IMR-90 (cell line): ENCODE results near the gene UCK2. TPM values are rescaled to one million over a fixed set of nuclear protein-coding genes. Genes with fewer than 3 reads are reported as not detected.

Experiments used
- ATAC-seq: fragments of 200-7000 bp; cut with Tn5 transposase; 2 replicates; pipeline ENCODE4 v1.9.1; 2020; ENCODE audit warnings: low read depth, mild to moderate bottlenecking, moderate library complexity
- BruUV-seq: library from RNA; stranded (reverse); fragments of 400-500 nt; replicated peaks from 2 replicates; lab custom pipeline; 2021; lab: Mats Ljungman, UMichigan
- CTCF ChIA-PET: fragments of 300-600 bp; formaldehyde crosslinking; extraction: SDS; loops from one replicate; lab custom pipeline; 2021; ENCODE audit warnings: antibody characterized with exemption; lab: Yijun Ruan, JAX
- POLR2A ChIA-PET: fragments of 300-600 bp; sonication (Branson Sonifier 250); formaldehyde crosslinking; loops from one replicate; lab custom pipeline; 2022; ENCODE audit warnings: antibody characterized with exemption; ENCODE audit not compliant: unreplicated experiment; lab: Charles Lee
- DNase-seq: peaks from one replicate; pipeline ENCODE4 v3.0.0; 2013
- H2AFZ ChIP-seq: replicated peaks from 2 replicates; pipeline ENCODE3; 2013; ENCODE audit warnings: low read length, mild to moderate bottlenecking; ENCODE audit not compliant: poor library complexity
- H2AK5ac ChIP-seq: 2 replicates; pipeline ENCODE4 v1.6.1; 2013; ENCODE audit warnings: low read depth, low read length, inconsistent platforms
- H2AK9ac ChIP-seq: replicated peaks from 2 replicates; pipeline ENCODE3; 2013; ENCODE audit warnings: mild to moderate bottlenecking, low read depth, low read length, moderate library complexity; ENCODE audit not compliant: poor library complexity
- H2BK120ac ChIP-seq: 2 replicates; pipeline ENCODE4 v1.6.1; 2013; ENCODE audit warnings: low read depth, low read length, inconsistent platforms
- H2BK15ac ChIP-seq: 3 replicates; pipeline ENCODE4 v1.6.1; 2013; ENCODE audit warnings: low read depth, low read length, inconsistent platforms
- H2BK20ac ChIP-seq: 2 replicates; pipeline ENCODE4 v1.6.1; 2013; ENCODE audit warnings: low read depth, mild to moderate bottlenecking, inconsistent platforms, low read length, moderate library complexity
- H2BK5ac ChIP-seq: 2 replicates; pipeline ENCODE4 v1.6.1; 2013; ENCODE audit warnings: mild to moderate bottlenecking, low read depth, low read length, inconsistent platforms; ENCODE audit not compliant: poor library complexity, severe bottlenecking
- H3K14ac ChIP-seq: replicated peaks from 2 replicates; pipeline ENCODE4 v1.6.1; 2013; ENCODE audit warnings: low read depth, low read length, inconsistent platforms
- H3K18ac ChIP-seq: 2 replicates; pipeline ENCODE4 v1.6.1; 2013; ENCODE audit warnings: low read depth, low read length, control low read depth
- H3K23ac ChIP-seq: 2 replicates; pipeline ENCODE4 v1.6.1; 2013; ENCODE audit warnings: low read depth, low read length, inconsistent platforms
- H3K27ac ChIP-seq: 2 replicates; pipeline ENCODE4 v1.5.1; 2013; ENCODE audit warnings: mild to moderate bottlenecking, control low read depth, low read length; ENCODE audit not compliant: insufficient read depth
- H3K27me3 ChIP-seq: 2 replicates; pipeline ENCODE4 v1.6.1; 2013; ENCODE audit warnings: low read length; ENCODE audit not compliant: control insufficient read depth, insufficient read depth
- H3K36me3 ChIP-seq: 2 replicates; pipeline ENCODE4 v1.6.1; 2013; ENCODE audit warnings: low read length, mixed read lengths; ENCODE audit not compliant: control insufficient read depth, insufficient read depth
- H3K4ac ChIP-seq: 2 replicates; pipeline ENCODE4 v1.6.1; 2013; ENCODE audit warnings: low read depth, low read length, inconsistent platforms
- H3K4me1 ChIP-seq: 2 replicates; pipeline ENCODE4 v1.6.1; 2013; ENCODE audit warnings: low read length, mixed read lengths; ENCODE audit not compliant: control insufficient read depth, insufficient read depth
- H3K4me2 ChIP-seq: 2 replicates; pipeline ENCODE4 v1.6.1; 2013; ENCODE audit warnings: low read depth, mild to moderate bottlenecking, control low read depth, low read length, moderate library complexity
- H3K4me3 ChIP-seq: 2 replicates; pipeline ENCODE4 v1.5.1; 2013; ENCODE audit warnings: low read depth, mild to moderate bottlenecking, control low read depth, low read length, moderate library complexity; ENCODE audit not compliant: insufficient read depth
- H3K56ac ChIP-seq: 2 replicates; pipeline ENCODE4 v1.6.1; 2013; ENCODE audit warnings: low read length, inconsistent platforms; ENCODE audit not compliant: insufficient read depth; ENCODE audit errors: extremely low read depth
- H3K79me1 ChIP-seq, 2 experiments: 2 replicates each; pipeline ENCODE4 v1.6.1; 2013; ENCODE audit warnings: low read length in 2 of 2, inconsistent platforms in 1 of 2, low read depth in 1 of 2
- H3K9ac ChIP-seq: 2 replicates; pipeline ENCODE4 v1.6.1; 2013; ENCODE audit warnings: low read depth, low read length, control low read depth
- H3K9me1 ChIP-seq: 2 replicates; pipeline ENCODE4 v1.6.1; 2013; ENCODE audit warnings: low read length, inconsistent platforms; ENCODE audit not compliant: insufficient read depth
- H3K9me3 ChIP-seq: 2 replicates; pipeline ENCODE4 v1.6.1; 2013; ENCODE audit warnings: low read length; ENCODE audit not compliant: control insufficient read depth, insufficient read depth
- H4K20me1 ChIP-seq: 2 replicates; pipeline ENCODE4 v1.6.1; 2013; ENCODE audit warnings: low read length, inconsistent platforms; ENCODE audit not compliant: insufficient read depth
- H4K5ac ChIP-seq: 2 replicates; pipeline ENCODE4 v1.6.1; 2013; ENCODE audit warnings: mild to moderate bottlenecking, low read depth, low read length, control low read depth
- H4K8ac ChIP-seq, 2 experiments: 2 replicates each; pipeline ENCODE4 v1.6.1; 2013; ENCODE audit warnings: low read depth in 2 of 2, low read length in 2 of 2, control low read depth in 1 of 2, inconsistent platforms in 1 of 2
- H4K91ac ChIP-seq: 2 replicates; pipeline ENCODE4 v1.6.1; 2013; ENCODE audit warnings: low read depth, low read length, inconsistent platforms; ENCODE audit not compliant: insufficient read depth
- BHLHE40 ChIP-seq: fragments of 150-350 bp; IDR thresholded peaks from 2 replicates; pipeline ENCODE4 v1.6.1; 2016; ENCODE audit warnings: mild to moderate bottlenecking, low read depth, low read length
- ELK1 ChIP-seq: fragments of 150-350 bp; IDR thresholded peaks from 2 replicates; pipeline ENCODE4 v1.6.1; 2016; ENCODE audit warnings: low read depth, mild to moderate bottlenecking, low read length, moderate library complexity, borderline replicate concordance
- MAZ ChIP-seq: IDR thresholded peaks from 2 replicates; pipeline ENCODE4 v1.6.1; 2012; ENCODE audit warnings: low read depth, mild to moderate bottlenecking, low read length, improper control_type of control experiment, moderate library complexity, borderline replicate concordance
- MXI1 ChIP-seq: IDR thresholded peaks from 2 replicates; pipeline ENCODE4 v1.6.1; 2012; ENCODE audit warnings: low read depth, mild to moderate bottlenecking, low read length, moderate library complexity, borderline replicate concordance
- RCOR1 ChIP-seq: IDR thresholded peaks from 2 replicates; pipeline ENCODE4 v1.6.1; 2012; ENCODE audit warnings: mild to moderate bottlenecking, low read length, improper control_type of control experiment; ENCODE audit not compliant: insufficient replicate concordance
- WGBS, 2 experiments: methylation state at CpG; one replicate each; pipeline versions ENCODE4 v1.1.5 to v1.1.7; 2013; ENCODE audit warnings: missing lambda C conversion rate in 2 of 2; ENCODE audit not compliant: insufficient read length in 1 of 2; ENCODE audit errors: extremely low coverage in 2 of 2; 5-methylcytosine and 5-hydroxymethylcytosine counted together
- dilution Hi-C: fragments of 300-500 bp; cut with HindIII; formaldehyde crosslinking; loops from one replicate; pipeline ENCODE4 v1.14.3; 2018; ENCODE audit warnings: low sequenced_read_pairs; ENCODE audit not compliant: unreplicated experiment
- in situ Hi-C: fragments of 300-500 bp; cut with MboI; formaldehyde crosslinking; loops from 3 replicates; pipeline ENCODE4 v1.14.3; 2019; ENCODE audit warnings: low sequenced_read_pairs, inconsistent platforms, mixed read lengths
- intact Hi-C: fragments of 100-400 bp; cut with micrococcal nuclease; formaldehyde crosslinking; loops from 2 replicates; pipeline ENCODE4 v1.10.0; 2022
- polyA plus RNA-seq, 3 experiments: library from polyadenylated mRNA; depleted of rRNA; stranded (reverse); fragments of >200 nt; gene quantifications; 2 replicates each; pipeline ENCODE4 v1.2.3, GENCODE V29; 2012; ENCODE audit warnings: low replicate concordance in 1 of 3
- total RNA-seq: library from RNA; depleted of rRNA; stranded (reverse); fragments of >200 nt; gene quantifications from 2 replicates; pipeline ENCODE4 v1.2.3, GENCODE V29; 2012

UCK2 gene
- total and polyA plus RNA-seq, 2 of the 4 experiments (the other 2 are of a cell fraction) = 83.0 to 87.8 TPM

- no peak overlapping the region for H4K5ac ChIP-seq
- H3K9me1 ChIP-seq = peaks cover 10% of the 10 kb centered on the region
- in situ Hi-C loops = no loop called here
- TF ChIP-seq BHLHE40 (no peak), RCOR1 (no peak), MXI1 (no peak), ELK1 (no peak), MAZ (no peak)
- no peak overlapping the region for H3K27ac ChIP-seq
- no peak overlapping the region for H2AK9ac ChIP-seq
- no peak overlapping the region for H3K18ac ChIP-seq
- POLR2A ChIA-PET = no interaction called here
- H3K4me2 ChIP-seq = no peak overlapping the region
- WGBS, 2 experiments = no CpG with 5 or more reads among the region's 5 CpGs
- intact Hi-C loops = no loop called here
- dilution Hi-C loops = no loop called here
- no peak overlapping the region for H3K56ac ChIP-seq
- H3K4ac ChIP-seq = no peak overlapping the region
- no peak overlapping the region for H3K4me3 ChIP-seq
- H2AK5ac ChIP-seq = no peak overlapping the region
- no peaks in the 10 kb centered on the region for H3K27me3 ChIP-seq
- H3K9me3 ChIP-seq = no peaks in the 10 kb centered on the region; the same call in 1 of the 2 replicates
- CTCF ChIA-PET = no interaction called here
- peaks cover 7% of the 10 kb centered on the region for H3K4me1 ChIP-seq
- no peaks in the 10 kb centered on the region for H3K36me3 ChIP-seq
- H2BK15ac ChIP-seq = no peak overlapping the region
- no peak overlapping the region for H2AFZ ChIP-seq
- H4K91ac ChIP-seq = no peak overlapping the region
- peaks cover 57 to 73% of the 10 kb centered on the region in 2 experiments for H3K79me1 ChIP-seq
- no peak overlapping the region for H2BK120ac ChIP-seq
- H3K14ac ChIP-seq = no peak overlapping the region
- H4K20me1 ChIP-seq = peaks cover 22% of the 10 kb centered on the region
- H4K8ac ChIP-seq = no peak overlapping the region
- ATAC-seq (no peak), DNase-seq (no peak)
- H2BK20ac ChIP-seq = no peak overlapping the region
- H3K23ac ChIP-seq = no peak overlapping the region
- H2BK5ac ChIP-seq = no peak overlapping the region
- no TSS peak for BruUV-seq
- H3K9ac ChIP-seq = no peak overlapping the region
These were observed 53.6 kb downstream of the UCK2 start for GRCh38 chr1:165880993-165881392.
